OCI-LY3 (cell line): ENCODE measurements around the gene RSPH9.

Experiments
- H2AFZ ChIP-seq: fragments of 200-600, 300-600 bp; shearing (Covaris generic); 2 replicates; pipeline ENCODE4 v1.6.0; 2014; ENCODE audit warnings: antibody characterized with exemption, low read depth, low read length
- H3K27ac ChIP-seq: fragments of 200-600, 300-600 bp; sonication (generic); 2 replicates; pipeline ENCODE4 v1.5.1; 2014; ENCODE audit warnings: mild to moderate bottlenecking, low read length, moderate library complexity, mixed read lengths
- H3K27me3 ChIP-seq: fragments of 200-600, 300-600 bp; sonication (generic); 2 replicates; pipeline ENCODE4 v1.6.1; 2014; ENCODE audit warnings: low read depth, low read length, mixed read lengths
- H3K36me3 ChIP-seq: fragments of 200-600, 300-600 bp; sonication (generic); replicated peaks from 2 replicates; pipeline ENCODE3; 2014; ENCODE audit warnings: low read depth, low read length, mixed read lengths
- H3K4me1 ChIP-seq: fragments of 300-600, 200-600 bp; sonication (generic); 2 replicates; pipeline ENCODE4 v1.6.1; 2014; ENCODE audit warnings: low read length, mixed read lengths
- H3K4me2 ChIP-seq: fragments of 200-600, 300-600 bp; sonication (generic); 2 replicates; pipeline ENCODE4 v1.6.1; 2014; ENCODE audit warnings: low read length, mixed read lengths
- H3K4me3 ChIP-seq: fragments of 300-600, 200-600 bp; sonication (generic); 2 replicates; pipeline ENCODE4 v1.5.1; 2014; ENCODE audit warnings: antibody characterized with exemption, mild to moderate bottlenecking, low read length, moderate library complexity
- H3K79me2 ChIP-seq: fragments of 300-600, 200-600 bp; shearing (Covaris generic); 2 replicates; pipeline ENCODE4 v1.6.1; 2014; ENCODE audit warnings: mild to moderate bottlenecking, low read length, mixed read lengths
- H3K9ac ChIP-seq: fragments of 300-600, 200-600 bp; shearing (Covaris generic); 2 replicates; pipeline ENCODE4 v1.6.0; 2014; ENCODE audit warnings: mild to moderate bottlenecking, low read length, moderate library complexity
- H3K9me3 ChIP-seq: fragments of 200-600, 300-600 bp; shearing (Covaris generic); 2 replicates; pipeline ENCODE4 v1.6.1; 2014; ENCODE audit warnings: low read length, mixed read lengths; ENCODE audit not compliant: insufficient read depth
- H4K20me1 ChIP-seq: fragments of 200-600, 300-600 bp; sonication (generic); 2 replicates; pipeline ENCODE4 v1.6.1; 2016; ENCODE audit warnings: low read length, mixed read lengths; ENCODE audit not compliant: insufficient read depth
- EZH2phosphoT487 ChIP-seq: fragments of 200-600 bp; shearing (Covaris generic); IDR thresholded peaks from 2 replicates; pipeline ENCODE4 v1.6.1; 2018; ENCODE audit warnings: antibody characterized with exemption, mixed run types, low read depth
- TF ChIP-seq, protein P1 (sequence below): fragments of 200-600, 300-600 bp; sonication (generic); IDR thresholded peaks from 2 replicates; pipeline ENCODE4 v1.5.1; 2014; ENCODE audit warnings: antibody characterized with exemption, low read length, low read depth

Gene RSPH9, protein sequence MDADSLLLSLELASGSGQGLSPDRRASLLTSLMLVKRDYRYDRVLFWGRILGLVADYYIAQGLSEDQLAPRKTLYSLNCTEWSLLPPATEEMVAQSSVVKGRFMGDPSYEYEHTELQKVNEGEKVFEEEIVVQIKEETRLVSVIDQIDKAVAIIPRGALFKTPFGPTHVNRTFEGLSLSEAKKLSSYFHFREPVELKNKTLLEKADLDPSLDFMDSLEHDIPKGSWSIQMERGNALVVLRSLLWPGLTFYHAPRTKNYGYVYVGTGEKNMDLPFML

DNA sequence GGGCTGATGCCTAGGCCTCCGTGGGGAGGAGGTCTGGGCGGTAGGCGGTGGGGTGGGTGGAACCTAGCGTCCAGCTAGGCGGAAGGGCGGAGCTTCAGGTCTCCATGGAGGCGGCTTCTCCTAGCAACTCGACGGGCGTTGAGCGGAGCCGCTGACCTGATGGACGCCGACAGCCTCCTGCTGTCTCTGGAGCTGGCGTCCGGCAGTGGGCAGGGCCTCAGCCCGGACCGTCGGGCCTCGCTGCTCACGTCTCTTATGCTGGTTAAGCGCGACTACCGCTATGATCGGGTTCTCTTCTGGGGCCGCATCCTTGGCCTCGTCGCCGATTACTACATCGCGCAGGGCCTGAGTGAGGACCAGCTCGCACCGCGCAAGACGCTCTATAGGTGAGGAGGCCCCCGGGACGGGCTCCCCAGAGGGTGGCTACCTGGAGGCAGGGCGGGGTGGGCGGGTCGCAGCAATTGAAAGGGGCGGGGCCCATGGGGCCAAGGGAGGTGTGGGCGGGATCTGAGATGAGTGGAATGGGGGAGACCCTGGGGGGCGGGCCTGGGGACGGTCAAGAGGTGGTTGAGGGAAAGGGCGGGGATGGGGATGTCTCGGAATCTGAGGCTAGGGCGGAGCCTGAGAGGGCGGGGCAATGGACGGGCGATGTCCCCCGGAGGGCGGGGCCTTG, at the start of gene RSPH9:
RSPH9 (plus strand) TSS at position 97 of the 673 bp plus-strand sequence; CDS start at position 160, 63 bp downstream.
- Histone ChIP-seq H3K4me3 (no peak within 1 kb of the TSS), H3K4me2 (no peak within 1 kb of the TSS), H3K36me3 (peaks cover 19% of the 10 kb centered on the region), H3K79me2 (peaks cover 13% of the 10 kb centered on the region), H3K9me3 (no peaks in the 10 kb centered on the region), H3K9ac (no peak within 1 kb of the TSS), H3K27me3 (no peaks in the 10 kb centered on the region), H3K27ac (peak within 1 kb of the TSS; percentile 3; the same call in 1 of the 2 replicates), H3K4me1 (no peaks in the 10 kb centered on the region), H2AFZ (no peak within 1 kb of the TSS), H4K20me1 (peaks cover 13% of the 10 kb centered on the region)
- TF ChIP-seq, protein P1, sequence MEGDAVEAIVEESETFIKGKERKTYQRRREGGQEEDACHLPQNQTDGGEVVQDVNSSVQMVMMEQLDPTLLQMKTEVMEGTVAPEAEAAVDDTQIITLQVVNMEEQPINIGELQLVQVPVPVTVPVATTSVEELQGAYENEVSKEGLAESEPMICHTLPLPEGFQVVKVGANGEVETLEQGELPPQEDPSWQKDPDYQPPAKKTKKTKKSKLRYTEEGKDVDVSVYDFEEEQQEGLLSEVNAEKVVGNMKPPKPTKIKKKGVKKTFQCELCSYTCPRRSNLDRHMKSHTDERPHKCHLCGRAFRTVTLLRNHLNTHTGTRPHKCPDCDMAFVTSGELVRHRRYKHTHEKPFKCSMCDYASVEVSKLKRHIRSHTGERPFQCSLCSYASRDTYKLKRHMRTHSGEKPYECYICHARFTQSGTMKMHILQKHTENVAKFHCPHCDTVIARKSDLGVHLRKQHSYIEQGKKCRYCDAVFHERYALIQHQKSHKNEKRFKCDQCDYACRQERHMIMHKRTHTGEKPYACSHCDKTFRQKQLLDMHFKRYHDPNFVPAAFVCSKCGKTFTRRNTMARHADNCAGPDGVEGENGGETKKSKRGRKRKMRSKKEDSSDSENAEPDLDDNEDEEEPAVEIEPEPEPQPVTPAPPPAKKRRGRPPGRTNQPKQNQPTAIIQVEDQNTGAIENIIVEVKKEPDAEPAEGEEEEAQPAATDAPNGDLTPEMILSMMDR, result no peak
- TF ChIP-seq EZH2phosphoT487, result no peak

DNA sequence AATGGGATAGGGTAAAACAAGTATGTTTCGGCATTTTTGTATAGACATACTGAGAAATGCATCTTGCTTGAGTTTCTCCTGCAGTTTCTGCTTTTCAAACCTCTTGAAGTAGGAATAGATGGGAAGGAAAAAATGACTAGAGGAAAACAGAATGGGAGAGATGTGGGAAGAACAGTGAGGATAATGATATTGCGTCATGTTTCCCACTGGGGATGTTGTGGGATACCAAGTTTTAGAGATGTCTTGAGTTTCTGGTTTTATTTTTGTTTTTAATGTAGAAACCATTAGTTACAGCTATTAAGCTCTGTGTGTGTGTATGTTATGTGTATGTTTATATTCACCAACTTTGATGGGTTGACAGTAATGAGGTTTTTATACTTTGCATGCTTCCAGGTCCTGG, 44.2 kb upstream of the RSPH9 start:
- Histone ChIP-seq H4K20me1 (no peaks in the 10 kb centered on the region), H3K4me1 (no peaks in the 10 kb centered on the region), H3K36me3 (peaks cover 49% of the 10 kb centered on the region), H3K9ac (no peak overlapping the region), H3K9me3 (no peaks in the 10 kb centered on the region), H3K79me2 (no peaks in the 10 kb centered on the region), H3K27ac (no peak overlapping the region), H3K4me2 (no peak overlapping the region), H3K27me3 (no peaks in the 10 kb centered on the region), H3K4me3 (no peak overlapping the region), H2AFZ (no peak overlapping the region)
- TF ChIP-seq, protein P1, result no peak

DNA sequence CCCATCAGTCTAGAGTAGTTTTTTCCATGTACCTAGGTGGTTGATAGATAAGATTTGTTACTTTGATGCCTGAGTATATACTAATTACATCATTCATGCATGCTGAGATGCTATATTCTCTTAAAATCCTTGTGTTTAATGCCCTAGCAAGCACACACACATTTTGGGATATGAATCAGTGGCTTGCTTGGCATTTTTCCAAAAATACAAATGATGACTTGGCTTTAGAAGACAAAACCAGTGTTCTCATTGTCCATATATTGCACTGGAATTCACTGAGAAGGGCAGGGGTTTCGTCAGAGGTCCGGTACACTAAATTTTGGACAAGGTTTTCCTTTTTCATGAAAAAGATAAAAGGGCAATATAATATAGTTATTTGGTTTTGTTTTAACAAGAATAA, 40.7 kb upstream of the RSPH9 start:
- Histone ChIP-seq H3K36me3 (peaks cover 51% of the 10 kb centered on the region), H3K9ac (no peak overlapping the region), H4K20me1 (no peaks in the 10 kb centered on the region), H2AFZ (no peak overlapping the region), H3K9me3 (no peaks in the 10 kb centered on the region), H3K27me3 (no peaks in the 10 kb centered on the region), H3K4me3 (no peak overlapping the region), H3K4me2 (no peak overlapping the region), H3K27ac (no peak overlapping the region), H3K4me1 (peaks cover 7% of the 10 kb centered on the region), H3K79me2 (no peaks in the 10 kb centered on the region)
- no peak for TF ChIP-seq EZH2phosphoT487
- TF ChIP-seq, protein P1, result no peak

DNA sequence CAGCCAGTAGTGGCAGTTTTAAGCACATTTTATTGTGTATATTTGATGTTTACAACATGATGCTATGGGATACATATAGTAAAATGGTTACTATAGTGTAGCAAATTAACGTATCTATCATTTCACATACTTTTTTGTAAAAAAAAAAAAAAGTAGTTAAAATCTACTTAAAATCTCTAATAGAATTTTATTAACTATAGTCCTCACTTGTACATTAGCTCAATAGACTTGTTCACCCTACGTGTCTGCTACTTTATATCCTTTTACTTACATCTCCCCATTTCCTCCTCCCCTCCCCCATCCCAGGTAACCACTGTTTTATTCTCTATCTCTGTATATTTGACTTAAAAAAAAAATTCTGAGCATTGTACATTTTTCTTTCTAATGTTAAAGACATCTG, 38.8 kb upstream of the RSPH9 start:
- peaks cover 51% of the 10 kb centered on the region for H3K36me3 ChIP-seq
- no peaks in the 10 kb centered on the region for H3K79me2 ChIP-seq

More for the DNA sequence above, 38.8 kb upstream of the RSPH9 start:
- Histone ChIP-seq H3K27me3 (no peaks in the 10 kb centered on the region), H3K9me3 (no peaks in the 10 kb centered on the region), H3K4me3 (no peak overlapping the region), H3K9ac (no peak overlapping the region), H2AFZ (no peak overlapping the region), H3K27ac (no peak overlapping the region), H4K20me1 (no peaks in the 10 kb centered on the region), H3K4me1 (peaks cover 7% of the 10 kb centered on the region), H3K4me2 (no peak overlapping the region)
- TF ChIP-seq EZH2phosphoT487, result no peak
- TF ChIP-seq, protein P1, result no peak
